Right ventricle myocardium inferior (tissue), 1 donor: ENCODE data around the gene TPM2. TPM values are rescaled to one million over a fixed set of nuclear protein-coding genes. Genes with fewer than 3 reads are reported as not detected.

Experiments
- ATAC-seq: fragments of 200-7000 bp; cut with Tn5 transposase; one replicate; pipeline ENCODE4 v1.9.1; 2020; ENCODE audit warnings: mild to moderate bottlenecking, moderate library complexity
- DNase-seq: peaks from one replicate; pipeline ENCODE4 v3.0.0; 2021; ENCODE audit errors: missing footprints
- intact Hi-C: fragments of 100-400 bp; cut with DNase I; formaldehyde crosslinking; loops from one replicate; pipeline ENCODE4 v1.11.0; 2022
- total RNA-seq: library from RNA; stranded (reverse); fragmentation: NEBNext Ultra II Directional; extraction: Animal tissue kit (Norgen Biotek cat#: 25700); gene quantifications from one replicate; pipeline ENCODE4 v1.2.1, GENCODE V29; 2021
- donor health status: DM: no; HTN: yes; CAD: no; lungs with severe emphysema.

TPM2 gene
- total RNA-seq, 1 donor from 2014 or later: 1,163 TPM

- intact Hi-C loops: loop anchor here (5.0 kb wide), 1 partner anchor 33 kb away; no protein-coding TSS in a partner anchor
- DNase-seq: no peak
- ATAC-seq: no peak
These were observed 35.6 kb upstream of the TPM2 start for GRCh38 chr9:35725362-35725761.

- ATAC-seq: no peak
- intact Hi-C loops: no loop called here
- no peak for DNase-seq
These were observed 34.2 kb upstream of the TPM2 start for GRCh38 chr9:35723908-35724307.

DNA sequence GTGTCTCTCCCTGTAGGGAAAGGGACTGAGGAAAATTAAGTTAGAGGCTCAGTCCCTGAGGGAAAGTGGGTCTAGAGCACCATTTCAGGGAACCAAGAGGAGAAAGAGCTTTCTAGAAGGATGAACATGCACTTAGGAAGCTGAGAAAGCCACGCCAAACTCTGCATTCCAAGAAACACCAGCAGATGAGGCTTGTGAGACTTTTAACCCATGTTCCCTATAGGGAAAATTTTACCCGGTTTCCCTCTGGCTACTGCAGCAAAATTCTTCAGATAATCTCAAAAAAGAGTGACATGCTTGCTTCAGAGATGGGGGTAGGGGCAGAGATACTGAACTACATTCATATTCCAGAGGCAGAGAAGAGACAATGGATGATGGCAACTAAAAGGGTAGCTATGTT is 33.7 kb upstream of the TPM2 start:
- no peak for DNase-seq
- intact Hi-C loops: no loop called here
- ATAC-seq: no peak

GRCh38 chr9:35719546-35719945 is 29.8 kb upstream of the TPM2 start:
- DNase-seq: no peak
- ATAC-seq: no peak
- intact Hi-C loops: no loop called here

- intact Hi-C loops: no loop called here
- ATAC-seq (no peak), DNase-seq (no peak)
These were observed 29.2 kb upstream of the TPM2 start for GRCh38 chr9:35718721-35719511.

GRCh38 chr9:35717132-35717870 is 27.6 kb upstream of the TPM2 start:
- intact Hi-C loops: no loop called here
- ATAC-seq: no peak
- DNase-seq: no peak

- intact Hi-C loops: no loop called here
- DNase-seq (no peak), ATAC-seq (no peak)
These were observed 26.5 kb upstream of the TPM2 start for GRCh38 chr9:35716230-35716629.

GRCh38 chr9:35714579-35715252 is 25.0 kb upstream of the TPM2 start:
- intact Hi-C loops: no loop called here
- ATAC-seq (no peak), DNase-seq (no peak)

DNA sequence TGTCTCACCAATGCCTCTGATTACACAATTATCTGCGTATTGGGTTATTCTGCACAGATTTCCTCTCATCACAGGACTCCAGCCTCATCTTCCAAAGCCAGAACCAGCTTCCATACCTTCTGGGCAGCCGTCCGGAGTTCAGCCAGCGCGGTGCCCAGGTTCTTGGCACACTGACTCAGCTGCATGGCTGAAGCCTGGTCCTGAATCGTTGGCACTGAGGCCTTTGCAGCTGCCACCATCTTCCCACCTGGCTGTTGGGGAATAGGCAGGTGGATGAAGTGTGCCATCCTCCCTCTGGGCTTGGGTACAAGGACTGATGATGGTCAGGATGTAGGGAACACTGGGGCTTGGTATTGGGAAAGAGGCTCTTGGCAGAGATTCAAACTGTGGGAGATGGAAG is 24.4 kb upstream of the TPM2 start:
- intact Hi-C loops: no loop called here
- ATAC-seq (no peak), DNase-seq (no peak)

DNA sequence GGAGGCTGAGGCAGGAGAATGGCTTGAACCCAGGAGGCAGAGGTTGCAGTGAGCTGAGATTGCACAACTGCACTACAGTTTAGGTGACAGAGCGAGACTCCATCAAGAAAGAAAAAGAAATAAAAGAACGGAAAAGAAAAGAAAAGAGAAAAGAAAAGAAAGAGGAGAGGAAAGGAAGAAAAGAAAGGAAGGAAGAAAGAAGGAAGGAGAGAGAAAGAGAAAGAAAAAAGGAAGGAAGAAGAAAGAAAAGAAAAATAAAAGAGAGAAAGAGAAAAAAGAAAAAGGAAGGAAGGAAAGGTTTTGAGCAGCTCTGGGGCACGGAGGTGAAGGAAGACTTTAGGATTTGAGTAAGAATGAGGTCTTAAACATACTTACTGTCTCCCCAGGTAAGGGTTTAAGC is 23.9 kb upstream of the TPM2 start:
- no peak for DNase-seq
- intact Hi-C loops: no loop called here
- no peak for ATAC-seq

DNA sequence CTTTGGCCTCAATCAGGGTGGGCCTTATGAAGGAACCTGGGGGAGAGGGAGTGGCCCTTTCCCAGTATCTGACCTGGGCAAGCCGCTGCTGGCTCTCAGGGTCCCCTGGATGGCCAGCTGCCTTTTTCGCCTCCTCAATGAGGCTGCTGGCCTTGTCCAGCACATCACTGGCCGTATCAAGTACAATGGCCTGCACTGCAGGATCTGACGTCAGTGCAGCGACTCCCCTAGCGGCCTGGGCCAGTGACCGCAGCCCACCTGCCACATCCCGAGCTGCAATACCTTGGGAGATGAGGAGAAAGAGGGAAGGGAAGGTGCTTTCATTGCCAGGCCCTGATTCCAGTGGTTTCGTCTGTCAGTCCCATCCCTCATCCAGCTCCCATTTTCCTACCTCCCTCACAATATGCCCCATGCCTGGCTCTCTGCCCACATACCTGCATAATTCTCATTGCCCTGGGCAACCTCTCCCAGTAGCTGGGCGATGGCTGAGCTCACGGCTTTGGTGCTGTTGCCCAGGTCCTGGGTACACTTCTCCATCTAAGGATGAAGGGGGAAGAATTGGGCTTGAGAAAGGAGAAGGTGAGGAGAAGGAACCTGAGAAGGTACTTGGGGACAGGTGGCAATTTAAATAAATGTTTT is 23.2 kb upstream of the TPM2 start:
- DNase-seq (no peak), ATAC-seq (no peak)
- intact Hi-C loops: no loop called here

GRCh38 chr9:35711501-35712428 is 22.0 kb upstream of the TPM2 start:
- intact Hi-C loops: no loop called here
- no peak for ATAC-seq

DNA sequence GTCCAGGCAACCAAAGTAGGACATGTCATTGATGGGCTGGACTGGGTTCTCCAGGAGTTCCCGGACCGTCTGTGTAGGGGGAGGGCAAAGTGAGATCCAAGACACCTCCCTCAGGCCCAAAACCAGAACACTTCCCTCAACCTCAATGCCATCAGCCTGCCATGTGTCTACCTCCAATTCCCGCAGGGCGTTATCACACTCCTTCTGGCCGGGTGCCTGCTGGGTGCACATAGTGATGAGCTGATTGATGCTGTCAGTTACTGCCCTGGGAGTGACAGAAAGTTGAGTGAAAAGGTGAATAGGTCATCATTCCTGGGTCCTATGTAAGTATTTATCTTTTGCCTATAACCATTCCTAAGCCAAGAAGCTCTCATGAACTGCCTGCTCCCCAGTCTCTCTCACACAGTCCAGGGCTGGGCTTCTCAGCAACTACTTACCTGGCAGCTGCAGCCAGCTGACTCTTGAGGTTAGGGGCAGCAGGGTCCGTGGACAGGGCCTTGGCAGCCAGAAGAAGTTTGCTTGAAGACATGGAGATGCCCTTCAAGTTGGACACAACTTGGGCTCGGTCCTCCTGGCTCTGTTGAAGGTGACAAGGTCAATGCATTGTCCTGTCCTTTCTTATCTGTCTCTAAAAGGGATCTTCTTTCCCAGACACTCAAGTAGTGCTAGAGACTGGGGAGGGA is 21.2 kb upstream of the TPM2 start:
- ATAC-seq (no peak), DNase-seq (no peak)
- intact Hi-C loops: no loop called here

More at GRCh38 chr9:35711501-35712428, 22.0 kb upstream of the TPM2 start:
- DNase-seq: no peak

DNA sequence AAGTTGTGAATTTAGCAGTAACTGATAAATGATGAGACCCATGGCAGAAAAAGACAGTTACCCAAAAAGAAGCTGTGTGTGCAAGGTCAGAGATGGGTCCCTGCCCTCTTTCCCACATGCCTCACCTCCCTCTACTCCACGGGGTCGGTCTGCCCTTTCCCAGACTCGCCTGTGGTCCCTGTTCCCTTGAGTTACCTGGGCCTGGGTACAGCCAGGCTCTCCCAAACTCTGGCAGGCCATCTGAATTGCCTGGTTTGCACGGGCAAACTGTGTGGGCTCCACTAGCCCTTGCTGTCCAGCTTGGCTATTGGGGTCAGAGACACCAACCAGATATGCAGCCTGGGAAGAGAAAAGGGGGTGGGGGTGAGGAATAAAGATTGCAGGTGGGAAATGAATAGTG is 18.4 kb upstream of the TPM2 start:
- no peak for ATAC-seq
- DNase-seq: no peak
- intact Hi-C loops: no loop called here

GRCh38 chr9:35706951-35707350 is 17.2 kb upstream of the TPM2 start:
- DNase-seq (no peak), ATAC-seq (no peak)
- intact Hi-C loops: no loop called here

- no peak for ATAC-seq
- no peak for DNase-seq
- intact Hi-C loops: no loop called here
These were observed 16.2 kb upstream of the TPM2 start for GRCh38 chr9:35705836-35706430.

DNA sequence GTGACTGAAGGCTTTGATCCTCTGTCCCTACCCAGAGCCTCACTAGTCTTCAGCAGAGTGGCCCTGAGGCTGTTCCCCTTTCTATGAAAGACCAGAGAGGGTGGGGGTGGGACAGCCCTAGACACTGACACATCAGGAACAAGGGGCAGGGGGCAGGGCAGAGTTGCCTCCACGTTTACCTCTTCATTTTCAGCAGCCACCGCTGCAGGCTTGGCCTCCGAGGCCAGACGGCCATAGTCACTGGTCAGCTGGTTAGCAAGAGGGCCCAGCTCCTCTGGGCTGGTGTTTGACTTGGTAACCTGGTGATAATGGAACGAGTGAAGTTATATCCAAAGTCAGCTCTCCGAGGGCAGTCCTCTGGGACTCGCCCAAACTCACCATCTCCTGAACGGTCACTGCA is 15.6 kb upstream of the TPM2 start:
- ATAC-seq (no peak), DNase-seq (no peak)
- intact Hi-C loops: no loop called here
